Measurements from ENCODE around the gene FLOT1.
A peak's percentile ranks its signal among the peaks of the same experiment; 100 is the strongest.

FLOT1 gene

GRCh38 chr6:30689022-30689865 is 53.2 kb downstream of the FLOT1 start:
- no peak overlapping the region for H3K9ac ChIP-seq (ENCODE audit: low read depth, low read length)
- no peaks in the 10 kb centered on the region for H3K9me3 ChIP-seq (ENCODE audit: control insufficient read depth, insufficient read depth, low read length)
- peaks cover 14% of the 10 kb centered on the region for H3K4me1 ChIP-seq (ENCODE audit: insufficient read depth, low read length)
- H3K36me3 ChIP-seq (ENCODE audit: insufficient read depth, low read length): no peaks in the 10 kb centered on the region

GRCh38 chr6:30688569-30688968 is 53.9 kb downstream of the FLOT1 start:
- Histone ChIP-seq H3K36me3 (ENCODE audit: insufficient read depth, low read length) (no peaks in the 10 kb centered on the region), H3K9ac (ENCODE audit: low read depth, low read length) (no peak overlapping the region), H3K9me3 (ENCODE audit: control insufficient read depth, insufficient read depth, low read length) (no peaks in the 10 kb centered on the region), H3K4me1 (ENCODE audit: insufficient read depth, low read length) (peaks cover 16% of the 10 kb centered on the region)

GRCh38 chr6:30687659-30688431 is 54.6 kb downstream of the FLOT1 start:
- H3K36me3 ChIP-seq (ENCODE audit: insufficient read depth, low read length): no peaks in the 10 kb centered on the region
- no peaks in the 10 kb centered on the region for H3K9me3 ChIP-seq (ENCODE audit: control insufficient read depth, insufficient read depth, low read length)
- H3K9ac ChIP-seq (ENCODE audit: low read depth, low read length): peak overlapping the region; percentile 87
- peaks cover 16% of the 10 kb centered on the region for H3K4me1 ChIP-seq (ENCODE audit: insufficient read depth, low read length)

GRCh38 chr6:30686908-30687658 is 55.4 kb downstream of the FLOT1 start:
- Histone ChIP-seq H3K9ac (ENCODE audit: low read depth, low read length) (peak overlapping the region; percentile 87), H3K36me3 (ENCODE audit: insufficient read depth, low read length) (no peaks in the 10 kb centered on the region), H3K9me3 (ENCODE audit: control insufficient read depth, insufficient read depth, low read length) (no peaks in the 10 kb centered on the region), H3K4me1 (ENCODE audit: insufficient read depth, low read length) (peaks cover 16% of the 10 kb centered on the region)

GRCh38 chr6:30686009-30686907 is 56.2 kb downstream of the FLOT1 start, which contains the start of gene PPP1R18:
PPP1R18 (minus strand) TSS chr6:30686645; CDS start chr6:30686018, 627 bp downstream.
- Histone ChIP-seq H3K4me1 (ENCODE audit: insufficient read depth, low read length) (peaks cover 15% of the 10 kb centered on the region), H3K9me3 (ENCODE audit: control insufficient read depth, insufficient read depth, low read length) (no peaks in the 10 kb centered on the region), H3K36me3 (ENCODE audit: insufficient read depth, low read length) (no peaks in the 10 kb centered on the region), H3K9ac (ENCODE audit: low read depth, low read length) (peak within 1 kb of the TSS; percentile 87)

- Histone ChIP-seq H3K4me1 (ENCODE audit: insufficient read depth, low read length) (peaks cover 14% of the 10 kb centered on the region), H3K9ac (ENCODE audit: low read depth, low read length) (peak overlapping the region; percentile 87), H3K36me3 (ENCODE audit: insufficient read depth, low read length) (no peaks in the 10 kb centered on the region), H3K9me3 (ENCODE audit: control insufficient read depth, insufficient read depth, low read length) (no peaks in the 10 kb centered on the region)
These were observed 57.1 kb downstream of the FLOT1 start for GRCh38 chr6:30685157-30686008.

GRCh38 chr6:30684386-30685156 is 57.9 kb downstream of the FLOT1 start:
- H3K9ac ChIP-seq (ENCODE audit: low read depth, low read length): peak overlapping the region; percentile 87
- peaks cover 22% of the 10 kb centered on the region for H3K4me1 ChIP-seq (ENCODE audit: insufficient read depth, low read length)
- H3K36me3 ChIP-seq (ENCODE audit: insufficient read depth, low read length): no peaks in the 10 kb centered on the region
- no peaks in the 10 kb centered on the region for H3K9me3 ChIP-seq (ENCODE audit: control insufficient read depth, insufficient read depth, low read length)

GRCh38 chr6:30683980-30684338 is 58.5 kb downstream of the FLOT1 start:
- H3K36me3 ChIP-seq (ENCODE audit: insufficient read depth, low read length): no peaks in the 10 kb centered on the region
- peaks cover 24% of the 10 kb centered on the region for H3K4me1 ChIP-seq (ENCODE audit: insufficient read depth, low read length)
- peak overlapping the region; percentile 84; the same call in 1 of the 2 replicates for H3K9ac ChIP-seq (ENCODE audit: low read depth, low read length)
- H3K9me3 ChIP-seq (ENCODE audit: control insufficient read depth, insufficient read depth, low read length): no peaks in the 10 kb centered on the region

- peaks cover 3% of the 10 kb centered on the region; the same call in 1 of the 2 replicates for H3K36me3 ChIP-seq (ENCODE audit: insufficient read depth, low read length)
- H3K4me1 ChIP-seq (ENCODE audit: insufficient read depth, low read length): peaks cover 24% of the 10 kb centered on the region
- H3K9ac ChIP-seq (ENCODE audit: low read depth, low read length): peak overlapping the region; percentile 84; the same call in 1 of the 2 replicates
- no peaks in the 10 kb centered on the region for H3K9me3 ChIP-seq (ENCODE audit: control insufficient read depth, insufficient read depth, low read length)
These were observed 59.1 kb downstream of the FLOT1 start for GRCh38 chr6:30683183-30683979.

GRCh38 chr6:30682143-30683117 is 60.1 kb downstream of the FLOT1 start:
- Histone ChIP-seq H3K9ac (ENCODE audit: low read depth, low read length) (peak overlapping the region; percentile 84), H3K36me3 (ENCODE audit: insufficient read depth, low read length) (peaks cover 5% of the 10 kb centered on the region), H3K9me3 (ENCODE audit: control insufficient read depth, insufficient read depth, low read length) (no peaks in the 10 kb centered on the region), H3K4me1 (ENCODE audit: insufficient read depth, low read length) (peaks cover 24% of the 10 kb centered on the region)

- Histone ChIP-seq H3K9ac (ENCODE audit: low read depth, low read length) (peak overlapping the region; percentile 84; the same call in 1 of the 2 replicates), H3K9me3 (ENCODE audit: control insufficient read depth, insufficient read depth, low read length) (no peaks in the 10 kb centered on the region)
These were observed 60.7 kb downstream of the FLOT1 start for GRCh38 chr6:30681766-30682142.

More at GRCh38 chr6:30681766-30682142, 60.7 kb downstream of the FLOT1 start:
- peaks cover 5% of the 10 kb centered on the region for H3K36me3 ChIP-seq (ENCODE audit: insufficient read depth, low read length)
- H3K4me1 ChIP-seq (ENCODE audit: insufficient read depth, low read length): peaks cover 24% of the 10 kb centered on the region

Data from ES-I3 (cell line).